Right atrium auricular region (tissue), 2 donors: Measurements from ENCODE around the gene KCMF1. TPM values are rescaled to one million over a fixed set of nuclear protein-coding genes. Genes with fewer than 3 reads are reported as not detected.

ENCODE experiments used
- DNase-seq: peaks from one replicate; pipeline ENCODE4 v3.0.0-alpha.2; 2019; ENCODE audit warnings: low spot score
- H3K27ac ChIP-seq, 2 donors: fragments of 200-600 bp; sonication (generic); 1 replicate in 1 of 2; 2 replicates in 1 of 2; pipeline ENCODE4 v1.5.1; 2016 to 2019
- H3K27me3 ChIP-seq, 2 donors: fragments of 200-600 bp; sonication (generic); one replicate each; pipeline versions ENCODE4 v1.5.1 to v1.6.0; 2017 to 2019
- H3K36me3 ChIP-seq: fragments of 200-600 bp; sonication (generic); one replicate; pipeline ENCODE4 v1.5.1; 2016
- H3K4me1 ChIP-seq, 2 donors: fragments of 200-600 bp; sonication (generic); one replicate each; pipeline versions ENCODE4 v1.5.1 to v1.6.0; 2017 to 2019
- H3K4me3 ChIP-seq, 2 donors: fragments of 200-600 bp; sonication (generic); 1 replicate in 1 of 2; 2 replicates in 1 of 2; pipeline ENCODE4 v1.5.1; 2017 to 2019; ENCODE audit warnings: mild to moderate bottlenecking in 1 of 2, moderate library complexity in 1 of 2
- H3K9me3 ChIP-seq, 2 donors: fragments of 200-600 bp; sonication (generic); one replicate each; pipeline ENCODE4 v1.5.1; 2019
- total RNA-seq, 2 donors: library from RNA; depleted of rRNA; stranded (reverse); fragments of >200 nt; gene quantifications; one replicate each; pipeline ENCODE4 v1.1.0, GENCODE V29; 2016
- TF ChIP-seq, protein P1 (sequence below), 2 donors: fragments of 200-600 bp; sonication (generic); IDR thresholded peaks; one replicate each; pipeline ENCODE4 v1.5.1; 2019; ENCODE audit warnings: antibody characterized with exemption in 2 of 2

KCMF1 gene
- total RNA-seq, 2 donors from 2014 or later: 53.1 to 69.5 TPM

- H3K4me1 ChIP-seq: no peaks in the 10 kb centered on the region
- H3K27me3 ChIP-seq: no peaks in the 10 kb centered on the region
- no peaks in the 10 kb centered on the region for H3K9me3 ChIP-seq
- H3K4me3 ChIP-seq: no peak overlapping the region
- TF ChIP-seq, protein P1, sequence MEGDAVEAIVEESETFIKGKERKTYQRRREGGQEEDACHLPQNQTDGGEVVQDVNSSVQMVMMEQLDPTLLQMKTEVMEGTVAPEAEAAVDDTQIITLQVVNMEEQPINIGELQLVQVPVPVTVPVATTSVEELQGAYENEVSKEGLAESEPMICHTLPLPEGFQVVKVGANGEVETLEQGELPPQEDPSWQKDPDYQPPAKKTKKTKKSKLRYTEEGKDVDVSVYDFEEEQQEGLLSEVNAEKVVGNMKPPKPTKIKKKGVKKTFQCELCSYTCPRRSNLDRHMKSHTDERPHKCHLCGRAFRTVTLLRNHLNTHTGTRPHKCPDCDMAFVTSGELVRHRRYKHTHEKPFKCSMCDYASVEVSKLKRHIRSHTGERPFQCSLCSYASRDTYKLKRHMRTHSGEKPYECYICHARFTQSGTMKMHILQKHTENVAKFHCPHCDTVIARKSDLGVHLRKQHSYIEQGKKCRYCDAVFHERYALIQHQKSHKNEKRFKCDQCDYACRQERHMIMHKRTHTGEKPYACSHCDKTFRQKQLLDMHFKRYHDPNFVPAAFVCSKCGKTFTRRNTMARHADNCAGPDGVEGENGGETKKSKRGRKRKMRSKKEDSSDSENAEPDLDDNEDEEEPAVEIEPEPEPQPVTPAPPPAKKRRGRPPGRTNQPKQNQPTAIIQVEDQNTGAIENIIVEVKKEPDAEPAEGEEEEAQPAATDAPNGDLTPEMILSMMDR (IDR thresholded peaks at IDR 0.05): no peak
- no peak overlapping the region for H3K27ac ChIP-seq
- no peak for DNase-seq
- H3K36me3 ChIP-seq: no peaks in the 10 kb centered on the region
Observed at GRCh38 chr2:85062565-85062964, 91.6 kb downstream of the KCMF1 start.

GRCh38 chr2:85063981-85064599 lies 93.1 kb downstream of the KCMF1 start:
- Histone ChIP-seq H3K36me3 (no peaks in the 10 kb centered on the region), H3K27me3 (no peaks in the 10 kb centered on the region), H3K9me3 (no peaks in the 10 kb centered on the region), H3K27ac (no peak overlapping the region), H3K4me1 (no peaks in the 10 kb centered on the region), H3K4me3 (no peak overlapping the region)
- no peak for DNase-seq
- TF ChIP-seq, protein P1 (IDR thresholded peaks at IDR 0.05): no peak

GRCh38 chr2:85064927-85065577 lies 94.1 kb downstream of the KCMF1 start:
- Histone ChIP-seq H3K4me3 (no peak overlapping the region), H3K27me3 (no peaks in the 10 kb centered on the region), H3K27ac (no peak overlapping the region), H3K9me3 (no peaks in the 10 kb centered on the region), H3K36me3 (no peaks in the 10 kb centered on the region), H3K4me1 (no peaks in the 10 kb centered on the region)
- TF ChIP-seq, protein P1 (IDR thresholded peaks at IDR 0.05): no peak
- no peak for DNase-seq

GRCh38 chr2:85066006-85066740 lies 95.2 kb downstream of the KCMF1 start:
- H3K9me3 ChIP-seq: no peaks in the 10 kb centered on the region
- no peaks in the 10 kb centered on the region for H3K36me3 ChIP-seq
- no peak overlapping the region for H3K27ac ChIP-seq
- DNase-seq: no peak
- no peaks in the 10 kb centered on the region for H3K27me3 ChIP-seq
- H3K4me1 ChIP-seq: no peaks in the 10 kb centered on the region
- H3K4me3 ChIP-seq: no peak overlapping the region
- TF ChIP-seq, protein P1 (IDR thresholded peaks at IDR 0.05): no peak

- Histone ChIP-seq H3K4me1 (no peaks in the 10 kb centered on the region), H3K36me3 (no peaks in the 10 kb centered on the region), H3K27me3 (no peaks in the 10 kb centered on the region), H3K4me3 (peak overlapping the region; percentile 30 to 39), H3K27ac (no peak overlapping the region), H3K9me3 (no peaks in the 10 kb centered on the region)
- DNase-seq: peak; percentile 89
- TF ChIP-seq, protein P1 (IDR thresholded peaks at IDR 0.05): peak; percentile 73 to 88
Observed at GRCh38 chr2:85066874-85067351, 96.0 kb downstream of the KCMF1 start.
